GM23248 (cell line): Measurements from ENCODE around the gene DBH. TPM values are rescaled to one million over a fixed set of nuclear protein-coding genes. Genes with fewer than 3 reads are reported as not detected.

Experiments used
- DNase-seq: peaks from one replicate; pipeline ENCODE4 v3.0.0-alpha.2; 2015
- H2AFZ ChIP-seq: fragments of 200-600 bp; sonication (generic); 2 replicates; pipeline ENCODE4 v1.6.1; 2016; ENCODE audit warnings: antibody characterized with exemption
- H3F3A ChIP-seq: fragments of 200-600 bp; sonication (generic); 2 replicates; pipeline ENCODE4 v1.6.1; 2016; ENCODE audit warnings: mild to moderate bottlenecking, antibody characterized with exemption, mixed run types; ENCODE audit not compliant: insufficient read depth
- H3K27ac ChIP-seq: fragments of 200-600 bp; sonication (generic); 2 replicates; pipeline ENCODE4 v1.5.1; 2016; ENCODE audit warnings: mild to moderate bottlenecking
- H3K27me3 ChIP-seq: fragments of 200-600 bp; sonication (generic); replicated peaks from 2 replicates; pipeline ENCODE4 v1.6.1; 2016; ENCODE audit warnings: mild to moderate bottlenecking; ENCODE audit not compliant: insufficient read depth
- H3K36me3 ChIP-seq: fragments of 200-600 bp; sonication (generic); 2 replicates; pipeline ENCODE4 v1.6.1; 2016; ENCODE audit warnings: low read depth, mild to moderate bottlenecking
- H3K4me1 ChIP-seq: fragments of 200-600 bp; sonication (generic); 2 replicates; pipeline ENCODE4 v1.6.1; 2016; ENCODE audit warnings: mild to moderate bottlenecking; ENCODE audit not compliant: insufficient read depth
- H3K4me2 ChIP-seq: fragments of 200-600 bp; sonication (generic); one replicate; pipeline ENCODE4 v1.6.1; 2016; ENCODE audit warnings: mild to moderate bottlenecking; ENCODE audit not compliant: unreplicated experiment
- H3K4me3 ChIP-seq: fragments of 200-600 bp; sonication (generic); 2 replicates; pipeline ENCODE4 v1.5.1; 2016; ENCODE audit warnings: mild to moderate bottlenecking
- H3K79me2 ChIP-seq: fragments of 200-600 bp; sonication (generic); 2 replicates; pipeline ENCODE4 v1.6.1; 2016; ENCODE audit warnings: mild to moderate bottlenecking; ENCODE audit not compliant: insufficient read depth
- H3K9ac ChIP-seq: fragments of 200-600 bp; sonication (generic); 2 replicates; pipeline ENCODE4 v1.6.1; 2016; ENCODE audit warnings: mild to moderate bottlenecking
- H3K9me2 ChIP-seq: fragments of 200-600 bp; sonication (generic); 2 replicates; pipeline ENCODE4 v1.6.1; 2016; ENCODE audit warnings: mixed run types, mild to moderate bottlenecking, moderate library complexity; ENCODE audit not compliant: insufficient read depth
- H3K9me3 ChIP-seq: fragments of 200-600 bp; sonication (generic); one replicate; pipeline ENCODE4 v1.6.1; 2017; ENCODE audit warnings: low read depth
- H4K20me1 ChIP-seq: fragments of 200-600 bp; sonication (generic); 2 replicates; pipeline ENCODE4 v1.6.0; 2016; ENCODE audit not compliant: insufficient read depth
- EZH2 ChIP-seq: fragments of 200-600 bp; sonication (generic); IDR thresholded peaks from 2 replicates; pipeline ENCODE4 v1.6.1; 2018; ENCODE audit warnings: antibody characterized with exemption, mild to moderate bottlenecking; ENCODE audit not compliant: insufficient read depth, poor library complexity, severe bottlenecking
- EZH2phosphoT487 ChIP-seq: fragments of 200-600 bp; sonication (generic); IDR thresholded peaks from 2 replicates; pipeline ENCODE4 v1.6.1; 2018; ENCODE audit warnings: antibody characterized with exemption, moderate library complexity, mild to moderate bottlenecking, low read depth; ENCODE audit not compliant: insufficient read depth
- WGBS, 2 experiments: methylation state at CpG; one replicate each; pipeline ENCODE4 v1.1.6; 2015 to 2017; ENCODE audit warnings: low lambda C conversion rate in 2 of 2, low coverage in 1 of 2; ENCODE audit errors: missing lambda C conversion rate in 2 of 2; 5-methylcytosine and 5-hydroxymethylcytosine counted together
- in situ Hi-C: fragments of 300-500 bp; cut with MboI; formaldehyde crosslinking; loops from 2 replicates; pipeline ENCODE4 v1.15.0; 2020
- polyA plus RNA-seq: library from polyadenylated mRNA; unstranded; fragments of >200 nt; fragmentation: Nextera tagmentation; extraction: Ambion mirVana; gene quantifications from 2 replicates; pipeline ENCODE4 v1.2.1, GENCODE V29; 2016
- total RNA-seq: library from RNA; depleted of rRNA; stranded (reverse); fragments of >200 nt; shearing (Covaris generic); gene quantifications from 2 replicates; pipeline ENCODE4 v1.2.3, GENCODE V29; 2014

Gene DBH
- total and polyA plus RNA-seq, 2 experiments from 2014 or later, result not detected

DNA sequence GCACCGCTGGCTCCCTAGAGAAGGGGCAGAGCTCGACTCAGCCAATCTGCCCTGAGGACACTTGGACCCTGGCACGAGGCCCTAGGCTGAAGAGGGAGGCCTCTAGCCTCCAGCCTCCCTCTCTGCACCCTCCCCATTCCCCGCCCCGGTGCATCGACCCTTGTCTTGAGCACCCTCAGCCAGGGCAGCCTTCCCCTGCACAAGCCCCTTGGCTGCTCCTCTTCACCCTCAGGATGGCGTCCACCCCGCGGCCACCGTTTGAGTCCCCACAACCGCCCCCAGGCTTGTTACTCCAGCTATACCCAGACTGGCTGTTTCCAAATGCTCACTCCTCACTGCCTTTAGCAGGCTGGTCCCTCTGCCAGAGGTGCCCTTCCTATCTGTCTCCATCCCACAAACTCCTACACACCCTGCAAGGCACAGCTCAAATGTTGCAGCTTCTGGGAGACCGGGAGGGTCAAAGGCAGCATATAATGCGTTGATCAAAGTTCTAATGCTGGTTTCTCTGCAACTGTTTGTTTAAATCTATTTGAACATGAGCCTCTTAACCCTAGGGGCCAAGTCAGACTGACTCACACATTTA is 20.5 kb upstream of the DBH start:
- Histone ChIP-seq H3K9me3 (no peaks in the 10 kb centered on the region), H3K9me2 (no peaks in the 10 kb centered on the region), H3K79me2 (no peaks in the 10 kb centered on the region), H3K4me2 (no peak overlapping the region), H3K27me3 (peaks cover 56% of the 10 kb centered on the region), H3K27ac (no peak overlapping the region), H3K36me3 (no peaks in the 10 kb centered on the region), H2AFZ (no peak overlapping the region), H3K9ac (no peak overlapping the region), H3K4me1 (no peaks in the 10 kb centered on the region), H3F3A (no peaks in the 10 kb centered on the region), H3K4me3 (no peak overlapping the region), H4K20me1 (no peaks in the 10 kb centered on the region)
- 53 to 57% methylated on average over 10 to 13 of the region's 13 CpGs for WGBS, 2 experiments
- in situ Hi-C loops, result no loop called here
- TF ChIP-seq EZH2, result no peak
- no peak for TF ChIP-seq EZH2phosphoT487
- no peak for DNase-seq

DNA sequence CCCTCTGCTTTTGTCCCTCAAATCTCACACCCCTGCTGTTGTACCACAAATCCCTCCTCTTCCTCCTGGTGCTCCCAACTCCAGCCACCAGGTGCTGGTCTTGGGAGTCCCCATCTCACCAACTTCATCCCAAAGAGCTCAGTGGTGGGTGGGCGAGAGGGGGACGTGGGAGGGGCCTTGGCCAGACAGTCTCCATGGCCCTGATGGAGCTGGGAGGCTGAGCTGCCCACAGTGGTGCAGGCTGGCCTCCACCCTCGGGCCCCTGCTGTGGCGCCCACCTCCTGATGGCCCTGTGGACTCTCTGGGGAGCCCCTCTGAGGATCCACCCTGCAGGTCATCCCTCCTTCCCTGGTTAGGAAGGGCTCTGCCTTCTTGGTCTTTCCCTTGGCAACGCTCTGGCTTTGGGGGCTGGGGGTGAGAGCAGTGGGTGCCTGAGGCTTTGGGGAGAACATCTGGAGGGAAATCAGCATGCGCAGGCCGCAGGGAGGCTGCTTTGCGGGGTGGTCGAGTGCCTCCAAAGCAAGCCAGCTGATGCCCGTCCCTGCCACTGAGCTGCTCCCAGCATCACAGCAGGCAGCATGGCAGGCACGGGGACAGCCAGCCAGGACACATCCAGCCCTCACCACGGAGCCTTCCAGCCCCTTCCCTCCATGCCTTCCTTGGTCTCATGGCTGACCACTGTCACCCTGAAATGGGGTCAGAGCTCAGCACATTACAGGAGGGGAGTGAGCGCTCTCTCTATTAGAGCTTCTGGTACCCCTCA is 19.3 kb upstream of the DBH start:
- H3K9me3 ChIP-seq, result no peaks in the 10 kb centered on the region
- TF ChIP-seq EZH2 (no peak), EZH2phosphoT487 (no peak)
- H3K27ac ChIP-seq, result no peak overlapping the region
- DNase-seq, result no peak
- no peak overlapping the region for H2AFZ ChIP-seq
- no peaks in the 10 kb centered on the region for H3K36me3 ChIP-seq
- H3K9me2 ChIP-seq, result no peaks in the 10 kb centered on the region
- no peak overlapping the region for H3K4me2 ChIP-seq
- H3K4me1 ChIP-seq, result no peaks in the 10 kb centered on the region
- in situ Hi-C loops, result no loop called here
- no peak overlapping the region for H3K4me3 ChIP-seq
- peaks cover 60% of the 10 kb centered on the region for H3K27me3 ChIP-seq
- WGBS, 2 experiments, result 46% methylated on average over 13 of the region's 13 CpGs
- H3K9ac ChIP-seq, result no peak overlapping the region
- no peaks in the 10 kb centered on the region for H4K20me1 ChIP-seq
- H3K79me2 ChIP-seq, result no peaks in the 10 kb centered on the region
- no peaks in the 10 kb centered on the region for H3F3A ChIP-seq

DNA sequence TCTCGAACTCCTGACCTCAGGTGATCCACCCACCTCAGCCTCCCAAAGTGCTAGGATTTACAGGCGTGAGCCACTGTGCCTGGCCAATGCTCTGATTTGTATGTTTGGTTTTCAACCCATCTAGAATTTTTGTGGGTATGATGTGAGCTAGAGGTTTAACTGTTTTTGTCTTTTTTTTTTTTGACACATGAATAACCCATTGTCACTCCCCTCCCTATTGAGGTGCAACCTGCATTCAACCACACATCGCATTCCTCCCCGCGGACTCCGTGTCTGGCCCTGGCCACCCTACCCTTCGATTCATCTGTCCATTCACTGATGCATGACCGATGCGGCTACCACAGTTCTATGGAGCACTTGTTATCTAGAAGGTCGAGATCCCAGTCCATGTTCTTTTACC is 17.4 kb upstream of the DBH start:
- Histone ChIP-seq H3K4me1 (no peaks in the 10 kb centered on the region), H3F3A (no peaks in the 10 kb centered on the region), H3K9me2 (no peaks in the 10 kb centered on the region), H3K4me2 (no peak overlapping the region), H4K20me1 (no peaks in the 10 kb centered on the region), H3K9ac (no peak overlapping the region), H3K27ac (no peak overlapping the region), H3K9me3 (no peaks in the 10 kb centered on the region), H3K79me2 (no peaks in the 10 kb centered on the region), H3K36me3 (no peaks in the 10 kb centered on the region), H2AFZ (no peak overlapping the region), H3K4me3 (no peak overlapping the region), H3K27me3 (peaks cover 63% of the 10 kb centered on the region)
- WGBS, 2 experiments, result 48 to 59% methylated on average over 10 of the region's 10 CpGs
- in situ Hi-C loops, result no loop called here
- no peak for DNase-seq
- TF ChIP-seq EZH2 (no peak), EZH2phosphoT487 (no peak)

DNA sequence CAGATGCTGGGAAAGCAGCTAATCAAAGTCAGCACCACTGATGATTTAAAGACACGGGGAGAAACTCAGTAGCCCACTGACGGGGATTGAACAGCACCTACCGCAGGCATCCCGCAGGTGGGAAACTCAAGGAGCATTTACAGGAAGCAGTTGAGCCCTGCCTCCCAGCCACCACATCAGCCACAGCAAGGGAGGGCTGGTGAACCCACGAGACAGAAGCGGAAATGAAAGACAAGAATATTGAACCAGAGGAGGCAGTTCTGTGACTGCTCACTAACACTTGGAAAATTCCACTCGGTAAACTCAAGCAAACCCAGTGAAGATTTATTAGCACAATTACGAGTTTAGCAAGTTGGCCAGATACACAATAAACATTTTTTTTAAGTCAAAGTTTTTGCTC is 16.4 kb upstream of the DBH start:
- Histone ChIP-seq H3K4me2 (no peak overlapping the region), H3K9ac (no peak overlapping the region), H3K36me3 (no peaks in the 10 kb centered on the region), H3K27me3 (peaks cover 54% of the 10 kb centered on the region), H3K27ac (no peak overlapping the region), H3K9me3 (no peaks in the 10 kb centered on the region), H2AFZ (no peak overlapping the region), H3K79me2 (no peaks in the 10 kb centered on the region), H3K9me2 (no peaks in the 10 kb centered on the region), H3K4me3 (no peak overlapping the region), H4K20me1 (no peaks in the 10 kb centered on the region), H3F3A (no peaks in the 10 kb centered on the region), H3K4me1 (no peaks in the 10 kb centered on the region)
- no peak for DNase-seq
- in situ Hi-C loops, result no loop called here
- TF ChIP-seq EZH2phosphoT487 (no peak), EZH2 (no peak)
- WGBS, 2 experiments, result 0 to 1% methylated on average over 8 of the region's 8 CpGs
